ENCODE data around the gene BRINP2.
"Not testable (repeated sequence)": the region's sequence is repeated elsewhere in the genome, so short reads cannot be mapped to it uniquely, and the experiment has no call there.

BRINP2 gene

DNA sequence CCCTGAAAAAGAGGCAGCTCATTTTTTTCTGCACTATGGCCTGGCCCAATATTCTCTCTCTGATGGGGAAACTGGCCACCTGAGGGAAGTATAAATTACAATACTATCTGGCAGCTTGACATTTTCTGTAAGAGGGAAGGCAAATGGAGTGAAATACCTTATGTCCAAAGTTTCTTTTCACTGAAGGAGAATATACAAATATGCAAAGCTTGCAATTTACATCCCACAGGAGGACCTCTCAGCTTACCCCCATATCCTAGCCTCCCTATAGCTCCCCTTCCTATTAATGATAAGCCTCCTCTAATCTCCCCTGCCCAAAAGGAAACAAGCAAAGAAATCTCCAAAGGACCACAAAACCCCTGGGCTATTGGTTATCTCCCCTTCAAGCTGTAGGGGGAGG is 150.7 kb downstream of the BRINP2 start:
- not testable (repeated sequence) for DNase-seq (ENCODE audit: low spot score)

DNA sequence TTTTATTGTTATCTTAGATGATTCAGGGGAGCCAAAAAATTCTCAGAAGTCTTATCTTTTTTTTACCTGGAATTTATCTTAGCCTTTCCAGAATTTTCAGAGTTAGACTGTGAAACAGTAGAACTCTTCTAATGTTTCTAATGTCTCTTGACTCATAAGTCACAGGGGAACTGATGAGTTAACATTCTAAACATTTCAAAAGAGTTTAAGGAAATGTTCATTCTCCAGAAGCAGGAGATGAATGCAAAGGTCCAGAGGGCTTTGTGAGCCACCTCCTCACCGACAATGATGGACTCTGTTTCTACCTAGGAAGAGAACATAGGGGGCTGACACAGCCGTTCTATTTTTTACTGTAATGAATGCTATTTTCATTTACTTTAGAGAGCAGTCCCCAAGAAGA is 157.5 kb downstream of the BRINP2 start:
- DNase-seq (ENCODE audit: low spot score) = no peak

GRCh38 chr1:177329871-177330270 is 159.1 kb downstream of the BRINP2 start:
- no peak for DNase-seq (ENCODE audit: low spot score)

Data from CD4-positive, alpha-beta T cell treated with Interleukin-2 at 100 ng/mL for 4 hours (primary cell).